HG03571 (cell line): Measurements from ENCODE around the gene XPNPEP1.

ENCODE experiments used
- ATAC-seq: cut with Tn5 transposase; IDR thresholded peaks from one replicate; pipeline ENCODE4 v1.9.1; 2021; ENCODE audit not compliant: unreplicated experiment

The XPNPEP1 gene

GRCh38 chr10:109866995-109867635, 56.2 kb downstream of the XPNPEP1 start:
- ATAC-seq: no peak

GRCh38 chr10:109866168-109866994, 56.9 kb downstream of the XPNPEP1 start:
- no peak for ATAC-seq

GRCh38 chr10:109863775-109864174, 59.5 kb downstream of the XPNPEP1 start:
- no peak for ATAC-seq

- ATAC-seq: no peak
These were observed 60.6 kb downstream of the XPNPEP1 start for GRCh38 chr10:109862738-109863137.

- no peak for ATAC-seq
These were observed 61.3 kb downstream of the XPNPEP1 start for GRCh38 chr10:109862041-109862440.

- no peak for ATAC-seq
These were observed 62.2 kb downstream of the XPNPEP1 start for GRCh38 chr10:109861081-109861480.

GRCh38 chr10:109859221-109859620, 64.1 kb downstream of the XPNPEP1 start:
- ATAC-seq: no peak

GRCh38 chr10:109855746-109856145, 67.6 kb downstream of the XPNPEP1 start:
- no peak for ATAC-seq

- no peak for ATAC-seq
These were observed 69.4 kb downstream of the XPNPEP1 start for GRCh38 chr10:109853921-109854320.

GRCh38 chr10:109852475-109853037, 70.8 kb downstream of the XPNPEP1 start:
- ATAC-seq: peak; percentile 95

- ATAC-seq: peak; percentile 13
These were observed 71.5 kb downstream of the XPNPEP1 start for GRCh38 chr10:109851616-109852474.

GRCh38 chr10:109846832-109847231, 76.5 kb downstream of the XPNPEP1 start:
- ATAC-seq: no peak

- no peak for ATAC-seq
These were observed 78.0 kb downstream of the XPNPEP1 start for GRCh38 chr10:109845308-109845707.

- no peak for ATAC-seq
These were observed 84.6 kb downstream of the XPNPEP1 start for GRCh38 chr10:109838592-109839244.

- no peak for ATAC-seq
These were observed 85.9 kb downstream of the XPNPEP1 start for GRCh38 chr10:109837384-109837783.

GRCh38 chr10:109835257-109835656, 88.1 kb downstream of the XPNPEP1 start:
- ATAC-seq: no peak

GRCh38 chr10:109831846-109832245, 91.5 kb downstream of the XPNPEP1 start:
- ATAC-seq: no peak

- no peak for ATAC-seq
These were observed 99.1 kb downstream of the XPNPEP1 start for GRCh38 chr10:109824206-109824605.

GRCh38 chr10:109823196-109823595, 100.1 kb downstream of the XPNPEP1 start:
- ATAC-seq: no peak

GRCh38 chr10:109821672-109822071, 101.6 kb downstream of the XPNPEP1 start:
- no peak for ATAC-seq
